Measurements from ENCODE around the gene HNRNPF. TPM values are rescaled to one million over a fixed set of nuclear protein-coding genes. Genes with fewer than 3 reads are reported as not detected.

The HNRNPF gene
- total and polyA plus RNA-seq, 2 of the 8 experiments (the other 6 are each of a cell fraction or from before 2014, with no cell fraction given) = 209 to 389 TPM

- Histone ChIP-seq H4K8ac (ENCODE audit: extremely low read depth, insufficient read depth, low read length) (peak overlapping the region; percentile 90; the same call in 1 of the 2 replicates), H3K23me2 (ENCODE audit: low read depth, low read length) (peaks cover 5% of the 10 kb centered on the region), H3K4ac (replicated peaks; ENCODE audit: insufficient read length, low read depth, low read length) (peak overlapping the region; percentile 36), H3K27me3 (replicated peaks in 1 of 4; ENCODE audit: control insufficient read depth in 3 of 4, extremely low read depth in 1 of 4, insufficient read depth in 3 of 4, low read length in 3 of 4) (no peaks in the 10 kb centered on the region; a peak in 1 of 7 replicates), H3K56ac (replicated peaks; ENCODE audit: insufficient read length, low read depth, low read length) (no peak overlapping the region), H2AK5ac (ENCODE audit: low read depth, low read length) (0 out of 2 replicates have a peak overlapping the region, but pooled peaks have one; percentile 24), H2BK120ac (replicated peaks; ENCODE audit: low read depth, low read length) (peak overlapping the region; percentile 47), H3K27ac (ENCODE audit: low read depth, low read length) (no peak overlapping the region), H4K91ac (replicated peaks; ENCODE audit: insufficient read length, low read length) (peak overlapping the region; percentile 86), H3K79me2 (ENCODE audit: control insufficient read depth in 1 of 2, insufficient read depth in 2 of 2, low read length in 2 of 2) (no peaks in the 10 kb centered on the region), H3K4me2 (ENCODE audit: insufficient read depth in 1 of 2, low read depth in 2 of 2, low read length in 2 of 2) (peak overlapping the region; percentile 71 to 92), H3K18ac (ENCODE audit: extremely low read depth, low read length) (peak overlapping the region; percentile 65), H3K79me1 (ENCODE audit: low read depth, low read length) (no peaks in the 10 kb centered on the region), H3K9me3 (ENCODE audit: insufficient read depth in 2 of 2, low read depth in 1 of 2, low read length in 1 of 2) (no peaks in the 10 kb centered on the region), H3K4me1 (replicated peaks in 1 of 4; ENCODE audit: control insufficient read depth in 3 of 4, insufficient read depth in 4 of 4, low read length in 3 of 4) (peaks cover 0 to 5% (median 2%) of the 10 kb centered on the region in 4 experiments; a peak in 4 of 7 replicates), H2BK20ac (ENCODE audit: low read length) (no peak overlapping the region), H3K4me3 (ENCODE audit: extremely low read depth in 1 of 4, insufficient read depth in 2 of 4, low read depth in 3 of 4, low read length in 4 of 4) (peak overlapping the region; percentile 46 to 60 (median 47); a peak in 7 of 8 replicates), H3K36me3 (ENCODE audit: control insufficient read depth in 2 of 4, insufficient read depth in 4 of 4, low read length in 3 of 4) (no peaks in the 10 kb centered on the region), H2BK15ac (ENCODE audit: low read length) (peak overlapping the region; percentile 99), H3K14ac (ENCODE audit: insufficient read length) (no peak overlapping the region), H3K23ac (ENCODE audit: insufficient read length) (no peak overlapping the region), H4K5ac (ENCODE audit: insufficient read length, low read depth, low read length) (no peak overlapping the region), H4K20me1 (replicated peaks in 1 of 2; ENCODE audit: control insufficient read depth in 1 of 2, insufficient read depth in 2 of 2, low read length in 2 of 2) (no peaks in the 10 kb centered on the region), H3K9ac (replicated peaks in 1 of 4; ENCODE audit: extremely low read depth in 1 of 4, low read depth in 3 of 4, low read length in 3 of 4) (peak overlapping the region in 2 of 4 experiments; percentile 52 to 61; a peak in 3 of 7 replicates), H2BK12ac (ENCODE audit: low read depth, low read length) (peak overlapping the region; percentile 92), H2BK5ac (ENCODE audit: low read depth, low read length) (peak overlapping the region; percentile 40; the same call in 1 of the 2 replicates), H2AFZ (ENCODE audit: low read length) (0 out of 2 replicates have a peak overlapping the region, but pooled peaks have one; percentile 29)
- 83% methylated on average over 4 of the region's 4 CpGs; no CpG with 5 or more reads in 1 of the 2 experiments for WGBS, 2 experiments (ENCODE audit: extremely low coverage in 1 of 2, insufficient coverage in 1 of 2, insufficient read length in 1 of 2, insufficient replicate concordance in 2 of 2, low coverage in 1 of 2, low lambda C conversion rate in 2 of 2, missing lambda C conversion rate in 1 of 2)
- no peak for DNase-seq (ENCODE audit: low read depth in 1 of 2, low spot score in 2 of 2)
- ChIA-PET CTCF (ENCODE audit: partially characterized antibody) (interaction anchor here (0.6 to 1.7 kb wide), 4 partner anchors 10 to 253 kb away, joined by 3 to 4 read pairs (median 3); no protein-coding TSS in a partner anchor), POLR2A (ENCODE audit: partially characterized antibody) (interaction anchor here (0.8 to 4.7 kb wide), 6 partner anchors 9 to 26 kb away, joined by 3 to 33 read pairs (median 18); partner anchors contain the start of genes HNRNPF and ZNF487)
- no peak for FAIRE-seq
Observed at GRCh38 chr10:43421201-43421507, 12.2 kb upstream of the HNRNPF start.

All from H1 (cell line).